RWPE2 (cell line): ENCODE measurements around the gene SLC41A3.
A peak's percentile ranks its signal among the peaks of the same experiment; 100 is the strongest.

Source experiments
- ATAC-seq: fragments of 200-7000 bp; cut with Tn5 transposase; 3 replicates; pipeline ENCODE4 v1.9.1; 2021; ENCODE audit warnings: low read depth
- DNase-seq: peaks from one replicate; pipeline ENCODE4 v3.0.0-alpha.2; 2020; ENCODE audit warnings: low spot score
- H3K27ac ChIP-seq: fragments of 450-650 bp; 2 replicates; pipeline ENCODE4 v1.5.1; 2017; ENCODE audit warnings: mild to moderate bottlenecking; ENCODE audit not compliant: poor library complexity, severe bottlenecking
- H3K27me3 ChIP-seq: fragments of 250-450 bp; sonication (Bioruptor Pico); 2 replicates; pipeline ENCODE4 v1.5.1; 2021; ENCODE audit warnings: mild to moderate bottlenecking, moderate library complexity; ENCODE audit not compliant: insufficient read depth, poor library complexity, severe bottlenecking
- H3K36me3 ChIP-seq: fragments of 250-450 bp; sonication (Bioruptor Pico); 2 replicates; pipeline ENCODE4 v1.5.1; 2020; ENCODE audit warnings: low read depth, mild to moderate bottlenecking, moderate library complexity
- H3K4me1 ChIP-seq: fragments of 250-450 bp; sonication (Bioruptor Pico); 2 replicates; pipeline ENCODE4 v1.5.1; 2021; ENCODE audit warnings: mild to moderate bottlenecking, moderate library complexity; ENCODE audit not compliant: insufficient read depth, poor library complexity, severe bottlenecking
- H3K4me3 ChIP-seq: fragments of 250-450 bp; sonication (Bioruptor Pico); 2 replicates; pipeline ENCODE4 v1.5.1; 2021; ENCODE audit warnings: mild to moderate bottlenecking, moderate library complexity; ENCODE audit not compliant: severe bottlenecking
- H3K9me3 ChIP-seq: fragments of 250-450 bp; sonication (Bioruptor Pico); 2 replicates; pipeline ENCODE4 v1.5.1; 2021; ENCODE audit warnings: mild to moderate bottlenecking, moderate library complexity; ENCODE audit not compliant: severe bottlenecking
- TF ChIP-seq, protein P1 (sequence below): fragments of 450-650 bp; IDR thresholded peaks from one replicate; pipeline ENCODE4 v1.5.1; 2017; ENCODE audit warnings: mild to moderate bottlenecking, moderate library complexity; ENCODE audit not compliant: poor library complexity, severe bottlenecking

Gene SLC41A3

GRCh38 chr3:126104028-126104635 is 20.2 kb upstream of the SLC41A3 start:
- Histone ChIP-seq H3K9me3 (no peaks in the 10 kb centered on the region), H3K36me3 (no peaks in the 10 kb centered on the region), H3K4me3 (no peak overlapping the region), H3K4me1 (no peaks in the 10 kb centered on the region), H3K27ac (no peak overlapping the region), H3K27me3 (no peaks in the 10 kb centered on the region)
- DNase-seq (no peak), ATAC-seq (no peak)
- TF ChIP-seq, protein P1, sequence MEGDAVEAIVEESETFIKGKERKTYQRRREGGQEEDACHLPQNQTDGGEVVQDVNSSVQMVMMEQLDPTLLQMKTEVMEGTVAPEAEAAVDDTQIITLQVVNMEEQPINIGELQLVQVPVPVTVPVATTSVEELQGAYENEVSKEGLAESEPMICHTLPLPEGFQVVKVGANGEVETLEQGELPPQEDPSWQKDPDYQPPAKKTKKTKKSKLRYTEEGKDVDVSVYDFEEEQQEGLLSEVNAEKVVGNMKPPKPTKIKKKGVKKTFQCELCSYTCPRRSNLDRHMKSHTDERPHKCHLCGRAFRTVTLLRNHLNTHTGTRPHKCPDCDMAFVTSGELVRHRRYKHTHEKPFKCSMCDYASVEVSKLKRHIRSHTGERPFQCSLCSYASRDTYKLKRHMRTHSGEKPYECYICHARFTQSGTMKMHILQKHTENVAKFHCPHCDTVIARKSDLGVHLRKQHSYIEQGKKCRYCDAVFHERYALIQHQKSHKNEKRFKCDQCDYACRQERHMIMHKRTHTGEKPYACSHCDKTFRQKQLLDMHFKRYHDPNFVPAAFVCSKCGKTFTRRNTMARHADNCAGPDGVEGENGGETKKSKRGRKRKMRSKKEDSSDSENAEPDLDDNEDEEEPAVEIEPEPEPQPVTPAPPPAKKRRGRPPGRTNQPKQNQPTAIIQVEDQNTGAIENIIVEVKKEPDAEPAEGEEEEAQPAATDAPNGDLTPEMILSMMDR = no peak

GRCh38 chr3:126103121-126104027 is 19.4 kb upstream of the SLC41A3 start:
- H3K9me3 ChIP-seq = no peaks in the 10 kb centered on the region
- H3K27me3 ChIP-seq = no peaks in the 10 kb centered on the region
- no peaks in the 10 kb centered on the region for H3K4me1 ChIP-seq
- TF ChIP-seq, protein P1 = no peak
- H3K27ac ChIP-seq = no peak overlapping the region
- no peak overlapping the region for H3K4me3 ChIP-seq
- DNase-seq (peak; percentile 42), ATAC-seq (no peak)
- no peaks in the 10 kb centered on the region for H3K36me3 ChIP-seq

DNA sequence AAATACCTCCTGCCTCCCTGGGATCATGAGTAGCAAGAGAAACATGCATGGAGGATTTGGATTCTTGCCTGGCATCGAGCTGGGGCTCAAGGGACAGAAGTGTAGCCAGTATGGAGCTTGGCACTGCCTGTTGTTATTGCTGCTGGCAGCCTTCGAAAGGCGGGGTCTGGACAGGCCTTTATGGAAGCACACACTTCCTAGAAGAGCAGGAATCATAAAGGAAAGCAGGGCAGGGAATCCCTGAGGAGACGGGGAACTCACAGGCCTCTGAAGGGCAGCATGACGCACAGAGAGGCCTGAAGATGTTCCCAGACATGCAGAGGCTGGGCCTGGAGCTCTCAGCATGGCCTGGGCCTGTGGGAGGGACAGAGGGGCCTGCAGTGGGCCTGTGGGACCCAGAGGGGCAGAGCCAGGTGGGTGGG is 18.6 kb upstream of the SLC41A3 start:
- Histone ChIP-seq H3K4me1 (no peaks in the 10 kb centered on the region), H3K27me3 (no peaks in the 10 kb centered on the region), H3K27ac (no peak overlapping the region), H3K4me3 (no peak overlapping the region), H3K9me3 (no peaks in the 10 kb centered on the region), H3K36me3 (no peaks in the 10 kb centered on the region)
- DNase-seq (no peak), ATAC-seq (no peak)
- TF ChIP-seq, protein P1 = no peak

DNA sequence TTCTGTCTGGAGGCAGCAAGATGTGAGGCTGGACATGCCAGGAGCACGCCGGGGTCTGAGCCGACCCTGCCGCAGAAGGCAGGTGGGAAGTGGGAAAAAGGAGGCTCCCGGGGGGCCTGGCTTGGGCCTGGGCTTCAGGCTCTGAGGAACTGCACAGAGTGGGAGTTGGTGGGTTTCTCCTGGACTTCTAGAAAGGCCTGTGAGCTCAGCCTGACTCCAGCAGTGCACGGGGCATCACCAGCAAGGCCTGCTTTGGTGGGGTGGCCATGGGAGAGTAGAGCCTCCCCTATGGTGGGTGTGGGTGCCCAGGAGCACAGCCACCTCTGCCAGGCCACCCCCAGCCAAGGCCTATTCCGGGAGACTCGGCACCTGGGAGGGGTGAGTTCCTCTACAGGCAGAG is 18.1 kb upstream of the SLC41A3 start:
- no peak for ATAC-seq
- TF ChIP-seq, protein P1 = no peak

More for the DNA sequence above, 18.1 kb upstream of the SLC41A3 start:
- no peaks in the 10 kb centered on the region for H3K9me3 ChIP-seq
- H3K27ac ChIP-seq = no peak overlapping the region
- no peaks in the 10 kb centered on the region for H3K36me3 ChIP-seq
- H3K4me3 ChIP-seq = no peak overlapping the region
- H3K4me1 ChIP-seq = no peaks in the 10 kb centered on the region
- H3K27me3 ChIP-seq = no peaks in the 10 kb centered on the region
- DNase-seq = no peak
